ENCODE data around the gene PUM2.

The PUM2 gene

GRCh38 chr2:20200697-20201555 lies 149.7 kb downstream of the PUM2 start:
- no peak for DNase-seq (ENCODE audit: low read depth)

- no peak for DNase-seq (ENCODE audit: low read depth)
Measured at GRCh38 chr2:20199633-20200270, 150.9 kb downstream of the PUM2 start.

DNA sequence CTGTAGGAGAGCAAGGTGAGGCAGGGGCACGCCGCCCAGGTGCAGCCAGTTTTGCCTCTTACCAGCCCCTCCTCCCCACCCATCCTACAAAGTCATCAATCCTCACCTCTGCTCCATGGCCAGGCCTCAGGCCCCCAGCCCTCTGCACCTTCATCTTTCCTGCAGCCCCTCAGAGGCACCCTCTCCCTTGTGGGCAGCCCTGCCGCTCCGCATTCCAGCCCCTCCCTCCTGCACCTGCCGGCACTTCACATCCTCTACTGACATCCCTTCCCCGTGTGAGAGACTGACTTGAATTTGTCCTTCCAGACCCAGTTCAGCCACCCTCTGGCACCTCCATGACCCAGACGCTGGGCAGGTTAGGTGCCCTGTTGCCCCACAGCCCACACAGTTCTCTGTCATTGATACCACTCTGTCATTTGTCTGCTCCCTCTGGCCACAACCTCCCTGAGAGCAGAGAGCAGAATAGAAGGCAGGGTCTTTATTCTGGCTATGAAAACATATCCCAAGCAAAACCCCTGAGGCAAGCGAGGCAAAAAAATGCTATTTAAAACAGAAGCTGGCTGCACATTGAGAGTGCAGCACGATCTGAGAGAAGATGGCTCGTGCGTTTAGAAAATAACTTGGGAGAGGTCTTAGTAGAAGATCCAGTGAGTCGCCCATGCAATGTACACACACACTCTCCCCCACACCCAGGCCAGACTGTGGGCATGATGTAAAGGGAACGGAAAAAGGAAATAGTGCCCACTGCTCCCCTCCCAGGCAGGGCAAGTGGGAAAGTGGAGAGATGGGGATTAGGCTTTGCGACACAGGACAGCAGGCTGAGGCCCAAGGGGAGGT lies 151.6 kb downstream of the PUM2 start:
- no peak for DNase-seq (ENCODE audit: low read depth)
